ENCODE measurements around the gene TREML1. TPM values are rescaled to one million over a fixed set of nuclear protein-coding genes. Genes with fewer than 3 reads are reported as not detected.

Gene TREML1
- total and polyA plus RNA-seq, 2 of the 8 experiments (the other 6 are each of a cell fraction or from before 2014, with no cell fraction given), result 0.08 TPM; not detected in 1

- Histone ChIP-seq H3K79me2 (ENCODE audit: control insufficient read depth in 1 of 2, insufficient read depth in 2 of 2, low read length in 2 of 2) (no peaks in the 10 kb centered on the region), H3K14ac (ENCODE audit: insufficient read length) (no peak overlapping the region), H2AK5ac (ENCODE audit: low read depth, low read length) (no peak overlapping the region), H2BK15ac (ENCODE audit: low read length) (no peak overlapping the region), H2BK20ac (ENCODE audit: low read length) (no peak overlapping the region), H3K27ac (ENCODE audit: low read depth, low read length) (no peak overlapping the region), H4K5ac (ENCODE audit: insufficient read length, low read depth, low read length) (no peak overlapping the region), H3K18ac (ENCODE audit: extremely low read depth, low read length) (no peak overlapping the region), H2BK5ac (ENCODE audit: low read depth, low read length) (no peak overlapping the region), H4K20me1 (replicated peaks in 1 of 2; ENCODE audit: control insufficient read depth in 1 of 2, insufficient read depth in 2 of 2, low read length in 2 of 2) (no peaks in the 10 kb centered on the region), H3K56ac (replicated peaks; ENCODE audit: insufficient read length, low read depth, low read length) (no peak overlapping the region), H2BK12ac (ENCODE audit: low read depth, low read length) (no peak overlapping the region), H3K79me1 (ENCODE audit: low read depth, low read length) (no peaks in the 10 kb centered on the region), H3K4me3 (ENCODE audit: extremely low read depth in 1 of 4, insufficient read depth in 2 of 4, low read depth in 3 of 4, low read length in 4 of 4) (no peak overlapping the region), H3K23me2 (ENCODE audit: low read depth, low read length) (no peaks in the 10 kb centered on the region), H4K8ac (ENCODE audit: extremely low read depth, insufficient read depth, low read length) (no peak overlapping the region), H2BK120ac (replicated peaks; ENCODE audit: low read depth, low read length) (no peak overlapping the region), H3K9me3 (ENCODE audit: insufficient read depth in 2 of 2, low read depth in 1 of 2, low read length in 1 of 2) (no peaks in the 10 kb centered on the region), H3K36me3 (ENCODE audit: control insufficient read depth in 2 of 4, insufficient read depth in 4 of 4, low read length in 3 of 4) (no peaks in the 10 kb centered on the region), H3K4me1 (replicated peaks in 1 of 4; ENCODE audit: control insufficient read depth in 3 of 4, insufficient read depth in 4 of 4, low read length in 3 of 4) (peaks cover 0 to 6% (median 0%) of the 10 kb centered on the region in 4 experiments; a peak in 1 of 7 replicates), H2AFZ (ENCODE audit: low read length) (no peak overlapping the region), H3K23ac (ENCODE audit: insufficient read length) (no peak overlapping the region), H3K27me3 (replicated peaks in 1 of 4; ENCODE audit: control insufficient read depth in 3 of 4, extremely low read depth in 1 of 4, insufficient read depth in 3 of 4, low read length in 3 of 4) (no peaks in the 10 kb centered on the region), H3K4ac (replicated peaks; ENCODE audit: insufficient read length, low read depth, low read length) (no peak overlapping the region), H4K91ac (replicated peaks; ENCODE audit: insufficient read length, low read length) (no peak overlapping the region), H3K9ac (replicated peaks in 1 of 4; ENCODE audit: extremely low read depth in 1 of 4, low read depth in 3 of 4, low read length in 3 of 4) (no peak overlapping the region), H3K4me2 (ENCODE audit: insufficient read depth in 1 of 2, low read depth in 2 of 2, low read length in 2 of 2) (no peak overlapping the region)
- TF ChIP-seq CBX5 (IDR thresholded peaks at IDR 0.05; ENCODE audit: low read depth, low read length), result no peak
- whole genome bisulfite sequencing, 2 experiments (ENCODE audit: extremely low coverage in 1 of 2, insufficient coverage in 1 of 2, insufficient read length in 1 of 2, insufficient replicate concordance in 2 of 2, low coverage in 1 of 2, low lambda C conversion rate in 2 of 2, missing lambda C conversion rate in 1 of 2), result 84% methylated on average over 4 of the region's 4 CpGs; no CpG with 5 or more reads in 1 of the 2 experiments
- no peak for FAIRE-seq
- ChIA-PET CTCF (ENCODE audit: partially characterized antibody) (interaction anchor here (0.6 kb wide), 1 partner anchor 67 kb away, joined by 3 read pairs; no protein-coding TSS in a partner anchor), POLR2A (ENCODE audit: partially characterized antibody) (no interaction called here)
- DNase-seq (ENCODE audit: low read depth in 1 of 2, low spot score in 2 of 2), result no peak
Measured at GRCh38 chr6:41156001-41156400, 1.9 kb upstream of the TREML1 start.
